Endothelial cell of umbilical vein (primary cell): Measurements from ENCODE around the gene PCSK6. TPM values are rescaled to one million over a fixed set of nuclear protein-coding genes. Genes with fewer than 3 reads are reported as not detected.

Experiments
- BruUV-seq: library from RNA; stranded (reverse); fragments of 400-500 nt; replicated peaks from 2 replicates; lab custom pipeline; 2021; lab: Mats Ljungman, UMichigan
- CTCF ChIA-PET: fragments of 300-600, 350-600 bp; sonication (Branson Sonifier 250); formaldehyde crosslinking; loops from one replicate; lab custom pipeline; 2021; ENCODE audit warnings: antibody characterized with exemption, inconsistent platforms; lab: Charles Lee
- POLR2A ChIA-PET: fragments of 300-600, 350-600 bp; sonication (Branson Sonifier 250); formaldehyde crosslinking; loops from one replicate; lab custom pipeline; 2021; ENCODE audit warnings: antibody characterized with exemption, inconsistent platforms; lab: Charles Lee
- DNase-seq: peaks from one replicate; pipeline ENCODE4 v3.0.0-alpha.2; 2011; ENCODE audit warnings: low read depth, low spot score
- FAIRE-seq: peaks from 2 replicates; lab custom pipeline; 2011; peaks lifted over from hg19 to GRCh38; lab: Jason Lieb, UNC
- H2AFZ ChIP-seq: 2 replicates; pipeline ENCODE4 v1.6.0; 2012; ENCODE audit warnings: low read depth, low read length, control low read depth, inconsistent platforms
- H3K27ac ChIP-seq: 2 replicates; pipeline ENCODE4 v1.5.1; 2011; ENCODE audit warnings: low read depth, mild to moderate bottlenecking, control low read depth, low read length, moderate library complexity; ENCODE audit not compliant: insufficient read depth
- H3K27me3 ChIP-seq, 2 experiments: 2 replicates each; pipeline versions ENCODE4 v1.6.0 to v1.6.1; 2011; ENCODE audit warnings: low read length in 2 of 2, mixed read lengths in 1 of 2; ENCODE audit not compliant: control insufficient read depth in 2 of 2, insufficient read depth in 2 of 2
- H3K36me3 ChIP-seq, 2 experiments: 2 replicates in 1 of 2; 3 replicates in 1 of 2; pipeline ENCODE4 v1.5.1; 2011; ENCODE audit warnings: low read length in 2 of 2, mild to moderate bottlenecking in 1 of 2, moderate library complexity in 1 of 2; ENCODE audit not compliant: control insufficient read depth in 2 of 2, insufficient read depth in 2 of 2; ENCODE audit errors: extremely low read depth in 1 of 2
- H3K4me1 ChIP-seq: 3 replicates; pipeline ENCODE4 v1.5.1; 2011; ENCODE audit warnings: mild to moderate bottlenecking, low read length; ENCODE audit not compliant: control insufficient read depth, insufficient read depth; ENCODE audit errors: extremely low read depth
- H3K4me2 ChIP-seq: 2 replicates; pipeline ENCODE4 v1.6.1; 2011; ENCODE audit warnings: low read length, control low read depth, mixed read lengths; ENCODE audit not compliant: insufficient read depth
- H3K4me3 ChIP-seq, 3 experiments: fragments of 200-600 bp in 1 of 3; sonication (generic), shearing (Covaris generic) in 1 of 3; replicated peaks in 1 of 3; 2 replicates each; pipeline ENCODE4 v1.5.1; 2011 to 2016; ENCODE audit warnings: control low read depth in 3 of 3, low read length in 3 of 3, mild to moderate bottlenecking in 2 of 3, inconsistent platforms in 1 of 3, low read depth in 1 of 3, moderate library complexity in 1 of 3; ENCODE audit not compliant: insufficient read depth in 1 of 3
- H3K79me2 ChIP-seq: 2 replicates; pipeline ENCODE4 v1.6.0; 2012; ENCODE audit warnings: low read length, inconsistent platforms; ENCODE audit not compliant: control insufficient read depth, insufficient read depth
- H3K9ac ChIP-seq: replicated peaks from 2 replicates; pipeline ENCODE3; 2011; ENCODE audit warnings: low read length, control low read depth; ENCODE audit not compliant: insufficient read depth; ENCODE audit errors: extremely low read depth
- H3K9me1 ChIP-seq: replicated peaks from 3 replicates; pipeline ENCODE4 v1.6.0; 2011; ENCODE audit warnings: mild to moderate bottlenecking, low read length; ENCODE audit not compliant: control insufficient read depth, insufficient read depth; ENCODE audit errors: extremely low read depth
- H3K9me3 ChIP-seq: replicated peaks from 2 replicates; pipeline ENCODE4 v1.5.1; 2012; ENCODE audit warnings: low read length, inconsistent platforms; ENCODE audit not compliant: control insufficient read depth, insufficient read depth
- H4K20me1 ChIP-seq: replicated peaks from 2 replicates; pipeline ENCODE3; 2011; ENCODE audit warnings: mild to moderate bottlenecking, low read length; ENCODE audit not compliant: control insufficient read depth, insufficient read depth; ENCODE audit errors: extremely low read depth
- CTCF ChIP-seq, 2 donors: IDR thresholded peaks; 1 replicate in 1 of 2; 2 replicates in 1 of 2; pipeline ENCODE4 v1.5.1; 2011; ENCODE audit warnings: low read length in 2 of 2, mild to moderate bottlenecking in 2 of 2, moderate library complexity in 2 of 2, control low read depth in 1 of 2, inconsistent platforms in 1 of 2, low read depth in 1 of 2; ENCODE audit not compliant: insufficient read depth in 1 of 2; ENCODE audit errors: extremely low read depth in 1 of 2
- EZH2 ChIP-seq: IDR thresholded peaks from 2 replicates; pipeline ENCODE4 v1.6.1; 2012; ENCODE audit warnings: borderline replicate concordance, low read depth, mild to moderate bottlenecking, moderate library complexity, low read length, inconsistent platforms; ENCODE audit not compliant: severe bottlenecking
- FOS ChIP-seq: IDR thresholded peaks from 2 replicates; pipeline ENCODE4 v1.6.1; 2011; ENCODE audit warnings: mild to moderate bottlenecking, low read length, moderate library complexity, borderline replicate concordance; ENCODE audit not compliant: insufficient read depth
- GATA2 ChIP-seq: IDR thresholded peaks from 2 replicates; pipeline ENCODE4 v1.7.0; 2011; ENCODE audit warnings: low read depth, mild to moderate bottlenecking, moderate library complexity, mixed read lengths, low read length; ENCODE audit not compliant: insufficient read length, insufficient read depth
- JUN ChIP-seq: IDR thresholded peaks from 2 replicates; pipeline ENCODE4 v1.6.1; 2011; ENCODE audit warnings: borderline replicate concordance, low read depth; ENCODE audit not compliant: insufficient read length, insufficient read depth
- MAX ChIP-seq: IDR thresholded peaks from 2 replicates; pipeline ENCODE4 v1.6.1; 2011; ENCODE audit not compliant: insufficient read depth, insufficient read length
- MYC ChIP-seq: IDR thresholded peaks from one replicate; pipeline ENCODE4 v1.6.1; 2011; ENCODE audit warnings: mild to moderate bottlenecking, low read depth, low read length
- POLR2A ChIP-seq: IDR thresholded peaks from 2 replicates; pipeline ENCODE4 v1.6.1; 2012; ENCODE audit warnings: low read depth, mild to moderate bottlenecking, control low read depth, low read length
- POLR2AphosphoS5 ChIP-seq: IDR thresholded peaks from 2 replicates; pipeline ENCODE4 v1.6.1; 2012; ENCODE audit warnings: low read depth, mild to moderate bottlenecking, control low read depth, low read length, moderate library complexity; ENCODE audit not compliant: insufficient read depth
- dilution Hi-C: fragments of 300-500 bp; cut with MboI; formaldehyde crosslinking; loops from one replicate; pipeline ENCODE4 v1.15.0; 2019; ENCODE audit warnings: low sequenced_read_pairs; ENCODE audit not compliant: extremely low pct_ligation_motif_present
- intact Hi-C: fragments of 100-400 bp; cut with micrococcal nuclease; formaldehyde crosslinking; loops from one replicate; pipeline ENCODE4 v1.10.0; 2022
- polyA plus RNA-seq, 4 experiments: library from polyadenylated mRNA; depleted of rRNA in 3 of 4; stranded (reverse) in 3 of 4; unstranded in 1 of 4; fragments of >200 nt; gene quantifications; 2 replicates each; pipeline versions ENCODE4 v1.2.1 to v1.2.3, GENCODE V29; 2011 to 2012; ENCODE audit warnings: missing spikeins in 1 of 4
- total RNA-seq: library from RNA; stranded (reverse); gene quantifications from 2 replicates; pipeline ENCODE4 v1.2.3, GENCODE V29; 2021

The PCSK6 gene
- total and polyA plus RNA-seq, 2 donors (not counting 3 experiments of a cell fraction or from before 2014, with no cell fraction given), result 0.18 to 0.69 TPM

GRCh38 chr15:101498717-101499480, 9.4 kb upstream of the PCSK6 start:
- intact Hi-C loops (no loop called here), dilution Hi-C loops (no loop called here)
- BruUV-seq, result no TSS peak
- peaks cover 5 to 9% of the 10 kb centered on the region in 2 experiments for H3K27me3 ChIP-seq
- H3K9me3 ChIP-seq, result no peaks in the 10 kb centered on the region
- CTCF ChIA-PET, result no interaction called here
- no peak for FAIRE-seq
- H2AFZ ChIP-seq, result no peak overlapping the region
- no peak overlapping the region for H3K4me3 ChIP-seq
- TF ChIP-seq POLR2AphosphoS5, result no peak
- TF ChIP-seq CTCF (IDR thresholded peaks at IDR 0.05; ENCODE audit: extremely low read depth in 1 of 2, insufficient read depth in 1 of 2, low read depth in 1 of 2, low read length in 2 of 2), result no peak
- no peak for TF ChIP-seq GATA2
- TF ChIP-seq POLR2A, result no peak
- TF ChIP-seq MYC, result no peak
- no peak for TF ChIP-seq JUN
- no peak for TF ChIP-seq MAX
- no peak for TF ChIP-seq FOS
- TF ChIP-seq EZH2, result no peak
- DNase-seq, result no peak
- no peak overlapping the region for H3K9ac ChIP-seq
- H3K9me1 ChIP-seq, result no peaks in the 10 kb centered on the region
- H3K4me1 ChIP-seq, result no peaks in the 10 kb centered on the region
- H4K20me1 ChIP-seq, result no peaks in the 10 kb centered on the region
- POLR2A ChIA-PET, result no interaction called here
- H3K4me2 ChIP-seq, result no peak overlapping the region
- no peaks in the 10 kb centered on the region for H3K79me2 ChIP-seq
- H3K27ac ChIP-seq, result no peak overlapping the region
- H3K36me3 ChIP-seq, result no peaks in the 10 kb centered on the region
